Measurements from ENCODE around the gene CAMKK1.
A peak's percentile ranks its signal among the peaks of the same experiment; 100 is the strongest.

The CAMKK1 gene

GRCh38 chr17:3815122-3815521 lies 77.7 kb downstream of the CAMKK1 start:
- Mint-ChIP-seq H3K36me3 (ENCODE audit: low read depth) (peaks cover 64% of the 10 kb centered on the region), H3K27ac (peak overlapping the region; percentile 87), H3K27me3 (ENCODE audit: low read depth, poor library complexity) (no peaks in the 10 kb centered on the region), H3K9me3 (no peaks in the 10 kb centered on the region), H3K4me1 (peaks cover 14% of the 10 kb centered on the region), H3K4me3 (no peak overlapping the region)
- DNase-seq = no peak
- TF ChIP-seq CTCF (IDR thresholded peaks at IDR 0.05) = no peak

- Mint-ChIP-seq H3K4me1 (peaks cover 17% of the 10 kb centered on the region), H3K36me3 (ENCODE audit: low read depth) (peaks cover 64% of the 10 kb centered on the region), H3K27ac (no peak overlapping the region)
Measured at GRCh38 chr17:3814361-3814760, 78.5 kb downstream of the CAMKK1 start.

GRCh38 chr17:3813171-3813570 lies 79.7 kb downstream of the CAMKK1 start:
- H3K4me1 Mint-ChIP-seq = peaks cover 13% of the 10 kb centered on the region
- H3K27me3 Mint-ChIP-seq (ENCODE audit: low read depth, poor library complexity) = no peaks in the 10 kb centered on the region
- H3K9me3 Mint-ChIP-seq = no peaks in the 10 kb centered on the region
- H3K27ac Mint-ChIP-seq = no peak overlapping the region
- peaks cover 60% of the 10 kb centered on the region for H3K36me3 Mint-ChIP-seq (ENCODE audit: low read depth)
- DNase-seq = no peak
- no peak for TF ChIP-seq CTCF (IDR thresholded peaks at IDR 0.05)
- H3K4me3 Mint-ChIP-seq = no peak overlapping the region

More at GRCh38 chr17:3814361-3814760, 78.5 kb downstream of the CAMKK1 start:
- no peak overlapping the region for H3K4me3 Mint-ChIP-seq
- H3K9me3 Mint-ChIP-seq = no peaks in the 10 kb centered on the region
- no peaks in the 10 kb centered on the region for H3K27me3 Mint-ChIP-seq (ENCODE audit: low read depth, poor library complexity)
- TF ChIP-seq CTCF (IDR thresholded peaks at IDR 0.05) = no peak
- DNase-seq = no peak

- Mint-ChIP-seq H3K27me3 (ENCODE audit: low read depth, poor library complexity) (peaks cover 2% of the 10 kb centered on the region), H3K9me3 (no peaks in the 10 kb centered on the region), H3K36me3 (ENCODE audit: low read depth) (peaks cover 60% of the 10 kb centered on the region), H3K4me1 (peaks cover 13% of the 10 kb centered on the region), H3K27ac (peak overlapping the region; percentile 37), H3K4me3 (no peak overlapping the region)
- DNase-seq = no peak
- no peak for TF ChIP-seq CTCF (IDR thresholded peaks at IDR 0.05)
Measured at GRCh38 chr17:3812771-3813170, 80.1 kb downstream of the CAMKK1 start.

- no peak for TF ChIP-seq CTCF (IDR thresholded peaks at IDR 0.05)
Measured at GRCh38 chr17:3812284-3812683, 80.6 kb downstream of the CAMKK1 start.

More at GRCh38 chr17:3812284-3812683, 80.6 kb downstream of the CAMKK1 start:
- peaks cover 63% of the 10 kb centered on the region for H3K36me3 Mint-ChIP-seq (ENCODE audit: low read depth)
- peaks cover 13% of the 10 kb centered on the region for H3K4me1 Mint-ChIP-seq
- H3K9me3 Mint-ChIP-seq = no peaks in the 10 kb centered on the region
- DNase-seq = no peak
- peaks cover 2% of the 10 kb centered on the region for H3K27me3 Mint-ChIP-seq (ENCODE audit: low read depth, poor library complexity)
- peak overlapping the region; percentile 9 for H3K27ac Mint-ChIP-seq
- H3K4me3 Mint-ChIP-seq = no peak overlapping the region

All from nephron progenitor cell (in vitro differentiated cells).